GM19324 (cell line): ENCODE measurements around the gene SLC17A2.
A peak's percentile ranks its signal among the peaks of the same experiment; 100 is the strongest.

Experiments used
- ATAC-seq: cut with Tn5 transposase; IDR thresholded peaks from one replicate; pipeline ENCODE4 v1.9.1; 2021; ENCODE audit warnings: mild to moderate bottlenecking, moderate library complexity; ENCODE audit not compliant: unreplicated experiment, low FRiP score

SLC17A2 gene

GRCh38 chr6:25930532-25931410 is at the start of gene SLC17A2:
SLC17A2 (minus strand) TSS chr6:25930691; CDS start chr6:25925796, 4,895 bp downstream.
- ATAC-seq, result no peak

DNA sequence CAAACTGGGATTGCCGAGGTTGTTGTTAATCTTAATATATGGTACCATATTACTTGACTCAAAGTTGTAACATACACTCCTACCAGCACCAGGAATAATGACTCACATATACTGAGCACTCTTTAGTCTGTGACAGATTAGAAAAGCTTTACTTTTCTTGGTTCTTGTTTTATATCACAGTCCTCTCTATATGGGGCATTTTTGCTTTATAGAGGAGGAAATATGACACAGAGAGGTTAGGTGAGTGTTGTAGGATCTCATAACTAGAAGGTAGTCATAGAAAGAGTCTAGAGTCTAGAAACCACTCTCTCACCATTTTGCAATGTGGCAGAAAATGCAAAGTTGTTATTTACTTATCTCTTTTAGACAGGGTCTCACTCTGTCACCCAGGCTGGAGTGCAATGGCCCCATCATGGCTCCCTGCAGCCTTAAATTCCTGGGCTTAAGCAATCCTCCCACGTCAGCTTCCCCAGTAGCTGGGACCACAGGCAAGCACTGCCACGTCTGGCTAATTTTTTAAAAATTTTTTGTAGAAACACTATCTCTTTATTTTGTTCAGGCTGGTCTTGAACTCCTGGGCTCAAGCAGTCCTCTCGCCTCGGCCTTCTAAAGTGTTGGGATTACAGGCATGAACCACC is 45.6 kb upstream of the SLC17A2 start:
- no peak for ATAC-seq

GRCh38 chr6:25973923-25974555 is 43.5 kb upstream of the SLC17A2 start:
- ATAC-seq, result no peak

GRCh38 chr6:25972902-25973301 is 42.4 kb upstream of the SLC17A2 start:
- ATAC-seq, result no peak

DNA sequence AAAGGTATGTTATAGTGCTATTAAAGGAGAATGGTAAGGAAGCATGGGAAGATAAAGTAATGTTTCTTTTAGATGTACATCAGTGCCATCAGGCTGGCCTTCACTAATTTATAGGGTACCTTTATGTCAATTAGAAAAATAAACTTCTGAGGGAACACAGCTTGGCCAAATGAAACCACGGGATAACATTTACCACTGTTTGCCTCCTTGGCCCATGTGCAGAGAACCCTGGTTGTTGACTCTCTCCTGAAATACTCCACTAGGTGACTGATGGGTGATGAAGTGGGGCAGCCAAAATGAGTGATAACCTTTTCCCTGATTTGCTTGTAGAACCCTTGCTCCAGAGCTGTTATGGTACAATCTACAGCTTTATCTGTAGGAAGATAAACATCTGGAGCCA is 41.6 kb upstream of the SLC17A2 start:
- ATAC-seq, result no peak

DNA sequence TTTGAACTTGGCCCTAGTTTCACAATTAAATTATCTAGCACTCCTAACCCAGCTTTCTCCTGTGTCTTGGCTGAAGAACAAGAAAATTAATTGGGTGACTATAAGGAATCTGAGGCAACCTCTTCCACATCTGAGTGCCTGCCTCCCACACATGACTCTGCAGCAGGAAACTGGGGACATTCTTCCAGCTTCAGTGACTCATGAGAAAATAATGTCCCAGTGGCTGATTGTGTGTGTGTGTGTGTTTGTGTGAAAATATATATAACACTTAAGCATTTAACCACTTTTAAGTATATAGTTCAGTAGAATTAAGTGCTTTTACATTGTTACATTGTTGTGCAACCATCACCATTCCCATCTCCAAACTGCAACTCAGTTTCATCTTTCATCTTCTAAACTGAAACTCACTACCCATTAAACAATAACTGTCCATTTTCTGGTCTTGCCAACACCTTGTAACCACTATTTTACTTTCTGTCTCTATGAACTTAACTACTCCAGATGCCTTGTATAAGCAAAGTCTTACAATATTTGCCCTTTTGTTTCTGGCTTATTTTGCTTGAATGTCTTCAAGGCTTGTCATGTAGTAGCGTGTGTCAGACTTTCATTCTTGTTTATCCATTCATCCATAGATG is 40.8 kb upstream of the SLC17A2 start:
- no peak for ATAC-seq

DNA sequence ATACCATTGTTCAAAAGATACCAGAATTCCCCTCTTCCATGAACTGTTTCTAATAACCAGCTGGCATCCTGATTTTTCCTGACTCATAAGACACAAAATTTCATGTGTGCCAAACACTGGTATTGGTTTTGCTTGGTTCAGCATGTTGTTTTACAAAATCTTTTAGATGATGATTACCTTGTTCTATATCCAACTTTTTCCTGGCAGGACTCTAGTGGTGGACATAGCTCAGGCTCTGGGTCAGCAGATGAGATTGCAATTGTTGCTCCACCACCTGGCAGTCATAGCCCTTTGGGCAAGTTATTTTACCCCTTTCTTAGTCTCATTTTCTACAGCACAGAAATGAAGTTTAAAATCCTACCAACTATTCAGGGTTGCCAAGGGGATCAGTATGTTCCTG is 38.3 kb upstream of the SLC17A2 start:
- no peak for ATAC-seq

DNA sequence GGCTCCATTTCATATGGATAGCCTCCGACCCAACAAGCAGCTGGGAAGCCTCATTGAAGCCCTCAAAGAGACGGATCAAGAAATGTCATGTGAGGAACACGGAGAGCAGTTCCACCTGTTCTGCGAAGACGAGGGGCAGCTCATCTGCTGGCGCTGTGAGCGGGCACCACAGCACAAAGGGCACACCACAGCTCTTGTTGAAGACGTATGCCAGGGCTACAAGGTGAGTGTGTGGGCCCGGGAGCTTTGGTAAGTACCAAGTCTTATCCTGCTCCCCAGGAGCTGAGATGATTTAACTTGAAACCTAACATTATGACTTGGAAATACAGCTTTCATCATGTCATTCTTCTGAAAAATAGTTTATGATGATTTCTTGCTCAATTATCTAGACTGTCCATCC is 36.2 kb upstream of the SLC17A2 start:
- no peak for ATAC-seq

DNA sequence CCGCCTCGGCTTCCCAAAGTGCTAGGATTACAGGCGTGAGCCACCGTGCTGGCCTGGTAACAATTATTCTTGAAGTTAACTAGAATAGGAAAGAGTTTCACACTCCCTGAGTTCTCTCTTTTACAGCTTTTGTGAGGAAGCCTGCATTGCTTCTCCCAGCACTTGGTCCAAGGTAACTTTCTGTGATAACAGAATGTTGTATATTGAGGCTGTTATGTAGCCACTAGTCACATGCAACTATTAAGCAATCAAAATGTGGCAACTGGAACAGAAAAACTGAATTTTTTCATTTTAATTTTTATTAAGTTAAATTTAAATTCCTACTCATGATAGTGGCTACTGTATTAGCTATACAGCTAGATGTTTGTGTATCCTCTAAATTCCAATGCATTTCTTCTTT is 34.6 kb upstream of the SLC17A2 start:
- no peak for ATAC-seq

DNA sequence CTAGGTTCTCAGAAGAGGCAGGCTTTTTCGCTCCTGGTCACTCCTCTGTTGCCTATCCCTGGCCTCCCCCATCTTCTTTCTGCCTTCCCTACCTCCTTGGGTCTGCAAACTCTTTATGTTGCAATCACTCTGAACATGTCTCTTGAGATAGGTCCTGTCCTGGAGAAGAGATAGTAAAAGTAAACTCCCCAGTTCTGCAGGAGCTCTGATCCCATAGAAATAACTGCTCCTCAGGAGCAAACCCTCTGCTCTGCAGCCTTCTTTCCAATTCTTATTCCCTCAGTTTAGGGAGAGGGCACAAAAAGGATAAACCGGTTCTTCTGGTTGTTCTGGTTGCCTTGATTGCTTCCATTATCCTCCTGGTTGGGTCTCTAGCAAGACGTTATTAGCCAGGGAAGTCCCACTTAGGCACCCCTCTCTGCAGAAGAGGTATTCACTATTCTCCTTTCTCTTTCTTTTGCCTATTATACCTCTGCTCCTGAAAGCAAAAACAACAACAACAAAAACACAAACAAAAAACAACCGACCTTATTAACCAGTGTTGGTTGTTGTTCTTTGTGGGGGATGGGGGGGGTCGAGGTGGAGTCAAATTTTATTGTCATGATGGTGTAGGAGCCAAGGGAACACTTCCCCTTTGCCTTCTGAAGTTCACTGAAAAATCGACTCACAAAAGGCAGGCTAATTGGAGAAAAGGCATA is 33.1 kb upstream of the SLC17A2 start:
- ATAC-seq, result no peak

DNA sequence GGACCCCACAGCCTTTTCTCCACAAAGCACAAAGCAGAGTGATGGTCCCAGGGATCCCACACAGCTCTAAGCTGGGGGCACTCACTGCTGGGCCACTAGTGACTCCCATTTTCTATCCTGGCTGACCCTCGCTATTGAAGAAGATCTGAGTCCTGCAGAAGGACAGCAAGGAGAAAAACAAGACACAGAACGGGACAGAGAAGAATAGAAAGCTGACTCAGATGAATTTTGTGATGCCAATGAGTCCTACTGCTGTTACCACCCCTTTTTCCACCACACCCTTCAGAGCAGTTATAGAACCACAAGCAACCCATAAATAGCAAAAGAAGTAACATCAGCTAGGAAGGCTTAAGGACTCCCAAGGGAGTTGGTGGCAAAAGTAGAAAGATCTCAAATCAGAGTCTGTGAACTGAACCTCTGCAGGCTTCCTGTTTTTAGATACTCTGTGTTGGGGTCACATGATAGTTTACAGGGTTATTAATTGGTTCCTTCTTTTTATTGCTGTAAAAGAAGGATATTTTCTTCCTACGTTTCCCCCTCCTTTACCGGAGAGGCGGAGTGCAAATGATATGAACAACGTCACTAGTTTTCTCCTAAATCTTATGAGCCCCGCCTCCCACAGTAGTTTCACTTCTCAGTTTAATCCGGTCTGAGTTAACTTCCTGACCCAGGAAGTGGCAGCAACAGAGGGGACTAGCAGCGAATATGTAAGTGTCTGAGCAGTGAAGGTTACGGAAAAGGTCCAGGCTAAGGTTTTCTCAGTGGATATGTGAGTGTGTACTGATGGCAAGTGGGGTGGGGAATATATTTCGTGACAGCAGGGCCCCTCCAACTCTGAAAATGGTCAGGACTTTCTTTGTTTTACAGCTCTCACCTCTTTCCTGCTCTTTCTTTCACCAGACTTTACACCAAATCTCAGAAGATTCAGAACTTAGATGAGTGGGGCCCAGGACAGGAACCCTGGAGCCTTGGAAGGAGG is 31.9 kb upstream of the SLC17A2 start, which contains the start of gene TRIM38:
Gene TRIM38, plus strand, starts transcription at position 654 of the 979 bp plus-strand sequence. CDS start 3,721 bp downstream, outside the sequence.
- ATAC-seq, result peak; percentile 75

- ATAC-seq, result no peak
Measured at GRCh38 chr6:25961619-25962148, 31.2 kb upstream of the SLC17A2 start.

GRCh38 chr6:25960734-25961133 is 30.2 kb upstream of the SLC17A2 start:
- ATAC-seq, result no peak

- ATAC-seq, result no peak
Measured at GRCh38 chr6:25959890-25960536, 29.5 kb upstream of the SLC17A2 start.

GRCh38 chr6:25958700-25959162 is 28.2 kb upstream of the SLC17A2 start:
- no peak for ATAC-seq

DNA sequence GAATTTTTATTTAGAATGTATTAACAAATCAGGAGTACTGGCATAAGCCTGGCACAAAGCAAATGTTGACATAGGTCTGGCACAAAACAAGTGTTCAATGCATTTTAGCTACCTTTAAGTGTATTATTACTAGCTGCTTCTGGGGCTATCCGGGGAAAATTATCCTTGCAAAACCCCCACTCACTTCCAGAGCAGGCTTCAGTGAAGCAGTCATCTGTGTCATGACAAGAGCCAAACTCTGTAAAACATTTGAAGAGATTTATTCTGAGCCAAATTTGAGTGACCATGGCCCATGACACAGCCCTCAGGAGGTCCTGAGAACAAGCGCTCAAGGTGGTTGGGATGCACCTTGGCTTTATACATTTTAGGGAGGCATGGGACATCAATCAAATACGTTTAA is 25.7 kb upstream of the SLC17A2 start:
- no peak for ATAC-seq

- ATAC-seq, result no peak
Measured at GRCh38 chr6:25954756-25955155, 24.3 kb upstream of the SLC17A2 start.

GRCh38 chr6:25953733-25954132 is 23.2 kb upstream of the SLC17A2 start:
- ATAC-seq, result no peak
